ENCODE results near the gene COL6A5. TPM values are rescaled to one million over a fixed set of nuclear protein-coding genes. Genes with fewer than 3 reads are reported as not detected.

COL6A5 gene
- total and polyA plus RNA-seq, 4 donors = 0.01 to 0.09 TPM; not detected in 2

DNA sequence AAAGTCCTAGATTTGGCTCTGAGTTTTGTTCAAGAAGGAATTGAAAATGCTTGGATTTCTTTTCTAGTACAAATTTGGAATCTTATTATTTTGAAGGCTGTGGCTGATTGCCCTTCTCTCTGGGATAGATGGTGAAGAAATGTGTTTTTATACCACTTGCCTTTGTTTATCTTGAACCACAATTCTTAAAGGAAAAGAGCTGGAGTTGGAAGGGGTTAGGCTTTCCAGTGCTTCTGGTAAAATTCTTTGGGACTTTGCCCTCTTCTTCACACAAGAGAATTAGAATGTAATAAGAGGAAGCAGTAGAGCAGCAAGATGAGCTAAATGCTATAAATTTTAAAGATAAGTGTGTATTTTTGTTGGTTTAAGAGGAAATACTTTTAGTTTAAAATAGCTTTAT is 65.8 kb downstream of the COL6A5 start:
- Histone ChIP-seq H3K27me3 (ENCODE audit: control insufficient read depth in 4 of 4, insufficient read depth in 4 of 4, low read length in 3 of 4) (peaks cover 0 to 3% (median 0%) of the 10 kb centered on the region in 4 donors), H3K4me1 (ENCODE audit: control insufficient read depth in 4 of 4, insufficient read depth in 4 of 4, low read length in 3 of 4) (no peaks in the 10 kb centered on the region), H3K4me3 (ENCODE audit: low read depth in 1 of 3, low read length in 3 of 3) (no peak overlapping the region), H3K9ac (ENCODE audit: low read depth in 1 of 2, low read length in 2 of 2) (no peak overlapping the region), H3K36me3 (ENCODE audit: control insufficient read depth in 4 of 4, insufficient read depth in 3 of 4, low read depth in 1 of 4, low read length in 3 of 4) (no peaks in the 10 kb centered on the region), H3K9me3 (ENCODE audit: control insufficient read depth in 4 of 4, low read length in 3 of 4) (no peaks in the 10 kb centered on the region), H3K27ac (ENCODE audit: low read depth in 1 of 2, low read length in 2 of 2) (no peak overlapping the region)
- no peak for TF ChIP-seq FOXA1 (IDR thresholded peaks at IDR 0.05)
- DNase-seq (ENCODE audit: low spot score) = no peak

- 0% methylated on average over 1 of the region's 1 CpG for WGBS
- no peak for TF ChIP-seq ATF3 (IDR thresholded peaks at IDR 0.05)
- TF ChIP-seq TAF1 (conservative IDR thresholded peaks at IDR 0.05) = no peak
- no peak for TF ChIP-seq JUND (IDR thresholded peaks at IDR 0.05)
- TF ChIP-seq FOXA2 (IDR thresholded peaks at IDR 0.05) = no peak
- no peak for TF ChIP-seq HNF4G (IDR thresholded peaks at IDR 0.05)
- no peak for TF ChIP-seq RXRA (IDR thresholded peaks at IDR 0.05)
- TF ChIP-seq EGR1 (IDR thresholded peaks at IDR 0.05; ENCODE audit: low read depth in 2 of 2) = no peak
Measured at GRCh38 chr3:130412991-130413560, 67.6 kb downstream of the COL6A5 start.

GRCh38 chr3:130414457-130414856 is 69.0 kb downstream of the COL6A5 start:
- no peaks in the 10 kb centered on the region for H3K9me3 ChIP-seq (ENCODE audit: control insufficient read depth in 4 of 4, low read length in 3 of 4)
- TF ChIP-seq RXRA (IDR thresholded peaks at IDR 0.05) (no peak), JUND (IDR thresholded peaks at IDR 0.05) (no peak), SP1 (IDR thresholded peaks at IDR 0.05) (no peak), ATF3 (IDR thresholded peaks at IDR 0.05) (no peak), NR2F2 (IDR thresholded peaks at IDR 0.05) (no peak), MAX (IDR thresholded peaks at IDR 0.05) (no peak), FOXA1 (IDR thresholded peaks at IDR 0.05) (no peak), ZBTB33 (IDR thresholded peaks at IDR 0.05) (no peak), EGR1 (IDR thresholded peaks at IDR 0.05; ENCODE audit: low read depth in 2 of 2) (no peak), RAD21 (IDR thresholded peaks at IDR 0.05) (no peak)
- TF ChIP-seq, protein P1, sequence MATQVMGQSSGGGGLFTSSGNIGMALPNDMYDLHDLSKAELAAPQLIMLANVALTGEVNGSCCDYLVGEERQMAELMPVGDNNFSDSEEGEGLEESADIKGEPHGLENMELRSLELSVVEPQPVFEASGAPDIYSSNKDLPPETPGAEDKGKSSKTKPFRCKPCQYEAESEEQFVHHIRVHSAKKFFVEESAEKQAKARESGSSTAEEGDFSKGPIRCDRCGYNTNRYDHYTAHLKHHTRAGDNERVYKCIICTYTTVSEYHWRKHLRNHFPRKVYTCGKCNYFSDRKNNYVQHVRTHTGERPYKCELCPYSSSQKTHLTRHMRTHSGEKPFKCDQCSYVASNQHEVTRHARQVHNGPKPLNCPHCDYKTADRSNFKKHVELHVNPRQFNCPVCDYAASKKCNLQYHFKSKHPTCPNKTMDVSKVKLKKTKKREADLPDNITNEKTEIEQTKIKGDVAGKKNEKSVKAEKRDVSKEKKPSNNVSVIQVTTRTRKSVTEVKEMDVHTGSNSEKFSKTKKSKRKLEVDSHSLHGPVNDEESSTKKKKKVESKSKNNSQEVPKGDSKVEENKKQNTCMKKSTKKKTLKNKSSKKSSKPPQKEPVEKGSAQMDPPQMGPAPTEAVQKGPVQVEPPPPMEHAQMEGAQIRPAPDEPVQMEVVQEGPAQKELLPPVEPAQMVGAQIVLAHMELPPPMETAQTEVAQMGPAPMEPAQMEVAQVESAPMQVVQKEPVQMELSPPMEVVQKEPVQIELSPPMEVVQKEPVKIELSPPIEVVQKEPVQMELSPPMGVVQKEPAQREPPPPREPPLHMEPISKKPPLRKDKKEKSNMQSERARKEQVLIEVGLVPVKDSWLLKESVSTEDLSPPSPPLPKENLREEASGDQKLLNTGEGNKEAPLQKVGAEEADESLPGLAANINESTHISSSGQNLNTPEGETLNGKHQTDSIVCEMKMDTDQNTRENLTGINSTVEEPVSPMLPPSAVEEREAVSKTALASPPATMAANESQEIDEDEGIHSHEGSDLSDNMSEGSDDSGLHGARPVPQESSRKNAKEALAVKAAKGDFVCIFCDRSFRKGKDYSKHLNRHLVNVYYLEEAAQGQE (IDR thresholded peaks at IDR 0.05) = no peak
- H3K36me3 ChIP-seq (ENCODE audit: control insufficient read depth in 4 of 4, insufficient read depth in 3 of 4, low read depth in 1 of 4, low read length in 3 of 4) = no peaks in the 10 kb centered on the region
- 67% methylated on average over 4 of the region's 4 CpGs for WGBS
- H3K9ac ChIP-seq (ENCODE audit: low read depth in 1 of 2, low read length in 2 of 2) = no peak overlapping the region
- H3K27me3 ChIP-seq (ENCODE audit: control insufficient read depth in 4 of 4, insufficient read depth in 4 of 4, low read length in 3 of 4) = peaks cover 0 to 3% (median 0%) of the 10 kb centered on the region in 4 donors
- no peak overlapping the region for H3K4me3 ChIP-seq (ENCODE audit: low read depth in 1 of 3, low read length in 3 of 3)
- H3K4me1 ChIP-seq (ENCODE audit: control insufficient read depth in 4 of 4, insufficient read depth in 4 of 4, low read length in 3 of 4) = no peaks in the 10 kb centered on the region
- H3K27ac ChIP-seq (ENCODE audit: low read depth in 1 of 2, low read length in 2 of 2) = no peak overlapping the region
- no peak for DNase-seq (ENCODE audit: low spot score)

More at GRCh38 chr3:130412991-130413560, 67.6 kb downstream of the COL6A5 start:
- Histone ChIP-seq H3K9ac (ENCODE audit: low read depth in 1 of 2, low read length in 2 of 2) (no peak overlapping the region), H3K4me3 (ENCODE audit: low read depth in 1 of 3, low read length in 3 of 3) (no peak overlapping the region), H3K9me3 (ENCODE audit: control insufficient read depth in 4 of 4, low read length in 3 of 4) (no peaks in the 10 kb centered on the region), H3K27me3 (ENCODE audit: control insufficient read depth in 4 of 4, insufficient read depth in 4 of 4, low read length in 3 of 4) (peaks cover 0 to 3% (median 0%) of the 10 kb centered on the region in 4 donors), H3K4me1 (ENCODE audit: control insufficient read depth in 4 of 4, insufficient read depth in 4 of 4, low read length in 3 of 4) (no peaks in the 10 kb centered on the region), H3K27ac (ENCODE audit: low read depth in 1 of 2, low read length in 2 of 2) (no peak overlapping the region), H3K36me3 (ENCODE audit: control insufficient read depth in 4 of 4, insufficient read depth in 3 of 4, low read depth in 1 of 4, low read length in 3 of 4) (no peaks in the 10 kb centered on the region)
- no peak for DNase-seq (ENCODE audit: low spot score)
